A549 (cell line): ENCODE results near the gene JPH2. TPM values are rescaled to one million over a fixed set of nuclear protein-coding genes. Genes with fewer than 3 reads are reported as not detected.

ENCODE experiments used
- ATAC-seq, 2 experiments: fragments of 200-7000 bp in 1 of 2; fragments of >200 bp in 1 of 2; cut with Nextera tagmentation in 1 of 2; cut with Tn5 transposase in 1 of 2; 3 replicates each; pipeline versions ENCODE4 v1.8.0 to v1.9.1; 2018 to 2020; ENCODE audit warnings: mild to moderate bottlenecking in 1 of 2, moderate library complexity in 1 of 2
- CTCF ChIA-PET: fragments of 300-600 bp; sonication (Branson Sonifier 250); formaldehyde crosslinking; extraction: SDS; loops from one replicate; lab custom pipeline; 2021; ENCODE audit warnings: antibody characterized with exemption, inconsistent platforms; lab: Yijun Ruan, JAX
- POLR2A ChIA-PET: fragments of 350-600 bp; formaldehyde crosslinking; extraction: SDS; loops from one replicate; lab custom pipeline; 2021; ENCODE audit warnings: antibody characterized with exemption, inconsistent platforms; lab: Yijun Ruan, JAX
- DNase-seq, 2 experiments: peaks; one replicate each; pipeline versions ENCODE4 v3.0.0 to v3.0.0-alpha.2; 2011 to 2016; ENCODE audit warnings: low read depth in 1 of 2, low spot score in 1 of 2
- FAIRE-seq: peaks from 2 replicates; lab custom pipeline; 2011; peaks lifted over from hg19 to GRCh38; lab: Jason Lieb, UNC
- H3K27ac ChIP-seq, 2 experiments: fragments of >200 bp; sonication (Bioruptor Twin); formaldehyde crosslinking; 3 replicates each; pipeline ENCODE4 v1.5.1; 2016 to 2017
- H3K4me1 ChIP-seq: fragments of >200 bp; sonication (Bioruptor Twin); formaldehyde crosslinking; 3 replicates; pipeline ENCODE4 v1.6.1; 2016
- H3K4me2 ChIP-seq: fragments of >200 bp; sonication (Bioruptor Twin); formaldehyde crosslinking; 3 replicates; pipeline ENCODE4 v1.6.1; 2016
- H3K4me3 ChIP-seq: fragments of >200 bp; sonication (Bioruptor Twin); formaldehyde crosslinking; 3 replicates; pipeline ENCODE4 v1.5.1; 2016
- H3K9me3 ChIP-seq: fragments of >200 bp; sonication (Bioruptor Twin); formaldehyde crosslinking; 3 replicates; pipeline ENCODE4 v1.6.1; 2016
- ATOH8 ChIP-seq: fragments of 250-450 bp; sonication (Bioruptor Pico); IDR thresholded peaks from 2 replicates; pipeline ENCODE4 v1.5.0; 2020; ENCODE audit warnings: low read depth, mild to moderate bottlenecking, moderate library complexity
- BHLHE40 ChIP-seq: IDR thresholded peaks from 2 replicates; pipeline ENCODE4 v1.6.1; 2012; ENCODE audit warnings: low read depth, low read length, inconsistent platforms
- CBX2 ChIP-seq: fragments of 200-600 bp; sonication (generic); IDR thresholded peaks from 2 replicates; pipeline ENCODE4 v1.6.1; 2016; ENCODE audit warnings: low read depth, mild to moderate bottlenecking, borderline replicate concordance
- CEBPB ChIP-seq, 2 experiments: fragments of >200 bp in 1 of 2; sonication (Bioruptor Twin) in 1 of 2; formaldehyde crosslinking in 1 of 2; IDR thresholded peaks; 2 replicates each; pipeline ENCODE4 v1.6.1; 2012 to 2016
- E2F6 ChIP-seq: IDR thresholded peaks from 2 replicates; pipeline ENCODE4 v1.6.1; 2012; ENCODE audit warnings: low read depth, borderline replicate concordance
- EHF ChIP-seq: fragments of 250-450 bp; sonication (Bioruptor Pico); IDR thresholded peaks from 2 replicates; pipeline ENCODE4 v1.5.0; 2020; ENCODE audit warnings: mild to moderate bottlenecking
- ELK1 ChIP-seq: fragments of 150-350 bp; IDR thresholded peaks from 2 replicates; pipeline ENCODE4 v1.6.1; 2014; ENCODE audit warnings: low read depth, mild to moderate bottlenecking, low read length
- EP300 ChIP-seq, 2 experiments: fragments of >200 bp; sonication (Bioruptor Twin); formaldehyde crosslinking; IDR thresholded peaks; 2 replicates in 1 of 2; 3 replicates in 1 of 2; pipeline ENCODE4 v1.6.1; 2016 to 2017
- FOXS1 ChIP-seq: fragments of 250-450 bp; sonication (Bioruptor Pico); IDR thresholded peaks from 2 replicates; pipeline ENCODE4 v1.5.0; 2020; ENCODE audit warnings: mild to moderate bottlenecking, moderate library complexity
- HES2 ChIP-seq: fragments of >200 bp; sonication (Bioruptor Twin); formaldehyde crosslinking; IDR thresholded peaks from 2 replicates; pipeline ENCODE4 v1.6.1; 2016
- HEYL ChIP-seq: fragments of 250-450 bp; sonication (Bioruptor Pico); IDR thresholded peaks from 2 replicates; pipeline ENCODE4 v1.8.0; 2021; ENCODE audit warnings: mild to moderate bottlenecking, moderate library complexity
- HOXA7 ChIP-seq: fragments of 250-450 bp; sonication (Bioruptor Pico); IDR thresholded peaks from 2 replicates; pipeline ENCODE4 v1.5.0; 2020; ENCODE audit warnings: mild to moderate bottlenecking, moderate library complexity
- HOXB13 ChIP-seq: fragments of 250-450 bp; sonication (Bioruptor Pico); IDR thresholded peaks from 2 replicates; pipeline ENCODE4 v1.5.0; 2020; ENCODE audit warnings: low read depth, mild to moderate bottlenecking, moderate library complexity
- HOXB5 ChIP-seq: fragments of 250-450 bp; sonication (Bioruptor Pico); IDR thresholded peaks from 2 replicates; pipeline ENCODE4 v1.5.0; 2020; ENCODE audit warnings: mild to moderate bottlenecking, moderate library complexity
- KDM5A ChIP-seq: fragments of 200-600 bp; sonication (generic); IDR thresholded peaks from 2 replicates; pipeline ENCODE4 v1.6.1; 2016; ENCODE audit warnings: antibody characterized with exemption, mild to moderate bottlenecking
- MAX ChIP-seq: IDR thresholded peaks from 2 replicates; pipeline ENCODE4 v1.6.1; 2012
- NPAS2 ChIP-seq: fragments of 250-450 bp; sonication (Bioruptor Pico); IDR thresholded peaks from 2 replicates; pipeline ENCODE4 v1.8.0; 2022; ENCODE audit warnings: mild to moderate bottlenecking, moderate library complexity, borderline replicate concordance
- POLR2A ChIP-seq: IDR thresholded peaks from 2 replicates; pipeline ENCODE4 v1.6.1; 2012; ENCODE audit warnings: mild to moderate bottlenecking, low read length
- RAD21 ChIP-seq, 2 experiments: fragments of >200 bp in 1 of 2; sonication (Bioruptor Twin) in 1 of 2; formaldehyde crosslinking in 1 of 2; IDR thresholded peaks in 1 of 2; conservative IDR thresholded peaks in 1 of 2; 2 replicates in 1 of 2; 3 replicates in 1 of 2; pipeline ENCODE4 v1.6.1; 2012 to 2018; ENCODE audit warnings: inconsistent platforms in 1 of 2
- RFX5 ChIP-seq: fragments of 450-650 bp; IDR thresholded peaks from 2 replicates; pipeline ENCODE4 v1.7.1; 2014; ENCODE audit warnings: antibody characterized with exemption, mild to moderate bottlenecking, moderate library complexity
- SMC3 ChIP-seq: fragments of >200 bp; sonication (Bioruptor Twin); formaldehyde crosslinking; IDR thresholded peaks from 3 replicates; pipeline ENCODE4 v1.6.1; 2018; ENCODE audit warnings: inconsistent platforms
- ZFP36 ChIP-seq: fragments of 450-650 bp; IDR thresholded peaks from 2 replicates; pipeline ENCODE4 v1.6.1; 2014; ENCODE audit warnings: borderline replicate concordance; ENCODE audit not compliant: partially characterized antibody
- WGBS: methylation state at CpG from one replicate; pipeline ENCODE4 v1.1.6; 2017; ENCODE audit errors: missing lambda C conversion rate; 5-methylcytosine and 5-hydroxymethylcytosine counted together
- polyA plus RNA-seq, 4 experiments: library from polyadenylated mRNA; depleted of rRNA in 3 of 4; stranded (reverse); fragments of >200 nt; fragmentation: RNase III in 1 of 4; extraction: RNeasy Plus Mini Kit Qiagen cat#74134 plus additional on column Dnase treatment in 1 of 4; gene quantifications; 2 replicates in 3 of 4; 3 replicates in 1 of 4; pipeline ENCODE4 v1.2.3, GENCODE V29; 2011 to 2017

The JPH2 gene
- polyA plus RNA-seq, 2 of the 4 experiments (the other 2 are of a cell fraction) = 0.83 to 3.3 TPM

- TF ChIP-seq HOXA7 (CRISPR knock-in tag) (no peak), NPAS2 (CRISPR knock-in tag) (no peak), ZFP36 (no peak), HOXB5 (no peak), EP300 (IDR thresholded peaks at IDR 0.05) (no peak)
- 78% methylated on average over 15 of the region's 15 CpGs for WGBS
- Histone ChIP-seq H3K9me3 (no peaks in the 10 kb centered on the region), H3K4me2 (no peak overlapping the region), H3K4me1 (peaks cover 3% of the 10 kb centered on the region; the same call in 1 of the 3 replicates), H3K27ac (no peak overlapping the region), H3K4me3 (no peak overlapping the region)
- CTCF ChIA-PET = interaction anchor here (1.0 to 1.8 kb wide), 2 partner anchors 336 to 338 kb away, joined by 3 to 13 read pairs; no protein-coding TSS in a partner anchor
- ATAC-seq (no peak), FAIRE-seq (no peak), DNase-seq (no peak)
- POLR2A ChIA-PET = no interaction called here
Measured at GRCh38 chr20:44087051-44087856, 99.7 kb downstream of the JPH2 start.

GRCh38 chr20:44085616-44086434 is 101.2 kb downstream of the JPH2 start:
- H3K27ac ChIP-seq = no peak overlapping the region
- POLR2A ChIA-PET = no interaction called here
- no peak for FAIRE-seq
- H3K4me2 ChIP-seq = no peak overlapping the region
- no peak for TF ChIP-seq ATOH8 (CRISPR knock-in tag)
- TF ChIP-seq RAD21 (conservative IDR thresholded peaks at IDR 0.05 in 1 of 2, IDR thresholded peaks at IDR 0.05 in 1 of 2) = no peak
- no peak for TF ChIP-seq CEBPB (IDR thresholded peaks at IDR 0.05)
- TF ChIP-seq KDM5A = no peak
- no peak for TF ChIP-seq NPAS2 (CRISPR knock-in tag)
- no peak for TF ChIP-seq POLR2A
- TF ChIP-seq SMC3 = no peak
- no peak for TF ChIP-seq BHLHE40
- no peak for TF ChIP-seq E2F6
- TF ChIP-seq CBX2 = no peak
- no peak for TF ChIP-seq HEYL (CRISPR knock-in tag)
- no peak for TF ChIP-seq FOXS1
- no peak for TF ChIP-seq HOXB13 (CRISPR knock-in tag)
- no peak for TF ChIP-seq HOXB5
- TF ChIP-seq RFX5 = no peak
- TF ChIP-seq EHF = no peak
- TF ChIP-seq ELK1 = no peak
- no peak for TF ChIP-seq HES2
- no peak for TF ChIP-seq MAX
- CTCF ChIA-PET = interaction anchor here (1.1 to 9.2 kb wide), 2 partner anchors 333 to 548 kb away, joined by 3 to 210 read pairs; no protein-coding TSS in a partner anchor
- DNase-seq = no peak
- no peak for ATAC-seq
- no peak overlapping the region for H3K4me3 ChIP-seq
- 70% methylated on average over 16 of the region's 17 CpGs for WGBS
- peaks cover 3% of the 10 kb centered on the region; the same call in 1 of the 3 replicates for H3K4me1 ChIP-seq
- no peaks in the 10 kb centered on the region for H3K9me3 ChIP-seq
